Neural progenitor cell (in vitro differentiated cells): ENCODE data around the gene RCL1. TPM values are rescaled to one million over a fixed set of nuclear protein-coding genes. Genes with fewer than 3 reads are reported as not detected.

Experiments
- DNase-seq: peaks from one replicate; pipeline ENCODE4 v3.0.0-alpha.2; 2016; ENCODE audit warnings: low spot score
- H2AFZ ChIP-seq: fragments of 200-600 bp; sonication (generic); replicated peaks from 2 replicates; pipeline ENCODE4 v1.6.1; 2016; ENCODE audit warnings: antibody characterized with exemption
- H3F3A ChIP-seq: fragments of 200-600 bp; sonication (generic); 2 replicates; pipeline ENCODE4 v1.6.1; 2016; ENCODE audit warnings: antibody characterized with exemption, low read depth
- H3K27ac ChIP-seq: fragments of 200-600 bp; sonication (generic); 2 replicates; pipeline ENCODE4 v1.5.1; 2016; ENCODE audit warnings: mild to moderate bottlenecking
- H3K27me3 ChIP-seq: fragments of 200-600 bp; sonication (generic); 2 replicates; pipeline ENCODE4 v1.6.1; 2016; ENCODE audit warnings: mild to moderate bottlenecking, moderate library complexity
- H3K36me3 ChIP-seq: fragments of 200-600 bp; sonication (generic); 2 replicates; pipeline ENCODE4 v1.5.1; 2016
- H3K4me1 ChIP-seq: fragments of 200-600 bp; sonication (generic); 2 replicates; pipeline ENCODE4 v1.6.1; 2016; ENCODE audit warnings: mixed run types
- H3K4me2 ChIP-seq: fragments of 200-600 bp; sonication (generic); 2 replicates; pipeline ENCODE4 v1.6.1; 2016
- H3K4me3 ChIP-seq: fragments of 200-600 bp; sonication (generic); 2 replicates; pipeline ENCODE4 v1.5.1; 2016
- H3K79me2 ChIP-seq: fragments of 200-600 bp; sonication (generic); 2 replicates; pipeline ENCODE4 v1.6.1; 2016; ENCODE audit warnings: low read depth
- H3K9ac ChIP-seq: fragments of 200-600 bp; sonication (generic); 2 replicates; pipeline ENCODE4 v1.6.1; 2016
- H3K9me3 ChIP-seq: fragments of 200-600 bp; sonication (generic); 2 replicates; pipeline ENCODE4 v1.5.1; 2016; ENCODE audit warnings: low read depth
- H4K20me1 ChIP-seq: fragments of 200-600 bp; sonication (generic); 2 replicates; pipeline ENCODE4 v1.6.1; 2016; ENCODE audit warnings: low read depth
- H3K27ac Mint-ChIP-seq: 3 replicates; pipeline ENCODE4 v1.8.0; 2021; ENCODE audit warnings: mixed read lengths
- H3K27me3 Mint-ChIP-seq: 2 replicates; pipeline ENCODE4 v1.8.0; 2022; ENCODE audit warnings: low read depth, mild to moderate bottlenecking, inconsistent platforms, moderate library complexity, mixed read lengths; ENCODE audit not compliant: insufficient read depth
- H3K36me3 Mint-ChIP-seq: 3 replicates; pipeline ENCODE4 v1.8.0; 2021; ENCODE audit warnings: mixed read lengths
- H3K4me1 Mint-ChIP-seq: 3 replicates; pipeline ENCODE4 v1.8.0; 2021; ENCODE audit warnings: mixed read lengths
- H3K4me3 Mint-ChIP-seq: 3 replicates; pipeline ENCODE4 v1.8.0; 2021; ENCODE audit warnings: mild to moderate bottlenecking, moderate library complexity, mixed read lengths
- H3K9me3 Mint-ChIP-seq: 3 replicates; pipeline ENCODE4 v1.8.0; 2020; ENCODE audit warnings: mixed read lengths
- CTCF ChIP-seq: fragments of 200-600 bp; sonication (generic); IDR thresholded peaks from 2 replicates; pipeline ENCODE4 v1.5.1; 2017; ENCODE audit warnings: antibody characterized with exemption, mild to moderate bottlenecking
- EZH2 ChIP-seq: fragments of 200-600 bp; sonication (generic); IDR thresholded peaks from 2 replicates; pipeline ENCODE4 v1.6.1; 2017; ENCODE audit warnings: antibody characterized with exemption, mild to moderate bottlenecking, moderate library complexity
- EZH2phosphoT487 ChIP-seq: fragments of 200-600 bp; sonication (generic); IDR thresholded peaks from 2 replicates; pipeline ENCODE4 v1.6.1; 2017; ENCODE audit warnings: antibody characterized with exemption
- total RNA-seq: library from RNA; depleted of rRNA; stranded (reverse); fragments of >200 nt; gene quantifications from 2 replicates; pipeline ENCODE4 v1.2.3, GENCODE V29; 2015; ENCODE audit warnings: low replicate concordance

RCL1 gene
- total RNA-seq, 1 donor from 2014 or later = 17.9 TPM

DNA sequence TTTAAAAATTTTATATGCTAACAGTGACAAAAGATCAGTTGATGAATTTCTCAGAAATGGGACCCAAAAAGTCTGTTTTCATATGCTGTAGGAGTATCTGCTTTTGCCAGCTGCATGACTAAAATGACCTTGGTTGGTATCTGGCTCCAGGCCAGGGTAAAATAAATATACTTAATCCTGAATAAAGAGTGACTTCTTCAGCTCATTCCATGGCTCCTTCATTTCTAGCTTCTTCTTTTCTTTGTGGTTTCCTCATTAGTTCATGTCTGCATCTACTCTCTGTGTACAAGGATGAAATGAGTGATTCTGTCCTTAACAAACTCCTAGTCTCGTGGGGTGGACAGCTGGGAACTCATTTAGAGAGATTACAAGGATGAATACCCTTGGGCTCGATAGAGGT lies 36.0 kb downstream of the RCL1 start:
- Histone ChIP-seq H3K9ac (no peak overlapping the region), H3K4me2 (no peak overlapping the region), H3K79me2 (peaks cover 17% of the 10 kb centered on the region), H3K36me3 (no peaks in the 10 kb centered on the region), H3F3A (no peaks in the 10 kb centered on the region), H3K4me3 (no peak overlapping the region), H4K20me1 (no peaks in the 10 kb centered on the region), H3K9me3 (no peaks in the 10 kb centered on the region), H3K27ac (no peak overlapping the region), H3K27me3 (no peaks in the 10 kb centered on the region), H3K4me1 (no peaks in the 10 kb centered on the region), H2AFZ (no peak overlapping the region)
- Mint-ChIP-seq H3K36me3 (peaks cover 6% of the 10 kb centered on the region), H3K4me3 (no peak overlapping the region), H3K27me3 (peaks cover 2% of the 10 kb centered on the region), H3K27ac (no peak overlapping the region), H3K4me1 (no peaks in the 10 kb centered on the region), H3K9me3 (no peaks in the 10 kb centered on the region)
- DNase-seq = no peak
- TF ChIP-seq EZH2 (no peak), EZH2phosphoT487 (no peak), CTCF (no peak)

- Mint-ChIP-seq H3K9me3 (no peaks in the 10 kb centered on the region), H3K4me3 (no peak overlapping the region), H3K4me1 (no peaks in the 10 kb centered on the region), H3K36me3 (peaks cover 7% of the 10 kb centered on the region), H3K27ac (no peak overlapping the region), H3K27me3 (peaks cover 2% of the 10 kb centered on the region)
- no peaks in the 10 kb centered on the region for H4K20me1 ChIP-seq
- no peak overlapping the region for H3K4me3 ChIP-seq
- H3K79me2 ChIP-seq = peaks cover 11% of the 10 kb centered on the region
- H3K9ac ChIP-seq = no peak overlapping the region
- H3K4me2 ChIP-seq = no peak overlapping the region
- no peak for TF ChIP-seq EZH2phosphoT487
- no peak for TF ChIP-seq EZH2
- TF ChIP-seq CTCF = no peak
- H3K36me3 ChIP-seq = no peaks in the 10 kb centered on the region
- no peak for DNase-seq
- H3K4me1 ChIP-seq = no peaks in the 10 kb centered on the region
- H3F3A ChIP-seq = no peaks in the 10 kb centered on the region
- no peak overlapping the region for H2AFZ ChIP-seq
- no peaks in the 10 kb centered on the region for H3K9me3 ChIP-seq
- H3K27me3 ChIP-seq = no peaks in the 10 kb centered on the region
- no peak overlapping the region for H3K27ac ChIP-seq
These were observed 37.2 kb downstream of the RCL1 start for GRCh38 chr9:4829969-4830368.

DNA sequence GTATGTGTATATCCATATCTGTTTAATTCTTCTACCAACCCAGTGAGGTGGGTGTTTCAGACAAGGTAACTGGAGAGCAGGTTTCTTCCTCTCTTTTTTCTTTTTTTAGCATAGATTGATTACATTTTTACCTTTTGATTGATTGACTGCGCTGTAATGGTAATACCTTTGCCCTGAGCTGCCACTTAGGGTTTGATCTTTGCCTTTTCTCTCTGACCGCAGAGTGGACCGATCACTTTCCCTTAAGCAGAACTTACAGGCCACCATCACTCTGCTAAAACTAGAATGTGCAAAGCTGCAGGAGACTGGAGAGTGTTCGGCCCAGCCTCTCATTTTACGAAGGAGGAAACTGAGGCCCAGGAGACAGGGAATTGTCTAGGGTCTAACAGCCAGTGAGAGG lies 38.0 kb downstream of the RCL1 start:
- peaks cover 6% of the 10 kb centered on the region for H3K79me2 ChIP-seq
- no peak overlapping the region for H3K27ac Mint-ChIP-seq
- H3K27me3 Mint-ChIP-seq = peaks cover 2% of the 10 kb centered on the region

More for the DNA sequence above, 38.0 kb downstream of the RCL1 start:
- Histone ChIP-seq H3K4me3 (no peak overlapping the region), H3K4me2 (no peak overlapping the region), H3K4me1 (no peaks in the 10 kb centered on the region), H3K9me3 (no peaks in the 10 kb centered on the region), H3K27me3 (no peaks in the 10 kb centered on the region), H3K27ac (no peak overlapping the region), H3K9ac (no peak overlapping the region), H3F3A (no peaks in the 10 kb centered on the region), H2AFZ (no peak overlapping the region), H4K20me1 (no peaks in the 10 kb centered on the region), H3K36me3 (no peaks in the 10 kb centered on the region)
- Mint-ChIP-seq H3K9me3 (no peaks in the 10 kb centered on the region), H3K36me3 (peaks cover 7% of the 10 kb centered on the region), H3K4me1 (no peaks in the 10 kb centered on the region), H3K4me3 (no peak overlapping the region)
- no peak for TF ChIP-seq EZH2
- TF ChIP-seq CTCF = no peak
- no peak for TF ChIP-seq EZH2phosphoT487
- no peak for DNase-seq
